ENCODE data around the gene CRYBB2.

Gene CRYBB2

DNA sequence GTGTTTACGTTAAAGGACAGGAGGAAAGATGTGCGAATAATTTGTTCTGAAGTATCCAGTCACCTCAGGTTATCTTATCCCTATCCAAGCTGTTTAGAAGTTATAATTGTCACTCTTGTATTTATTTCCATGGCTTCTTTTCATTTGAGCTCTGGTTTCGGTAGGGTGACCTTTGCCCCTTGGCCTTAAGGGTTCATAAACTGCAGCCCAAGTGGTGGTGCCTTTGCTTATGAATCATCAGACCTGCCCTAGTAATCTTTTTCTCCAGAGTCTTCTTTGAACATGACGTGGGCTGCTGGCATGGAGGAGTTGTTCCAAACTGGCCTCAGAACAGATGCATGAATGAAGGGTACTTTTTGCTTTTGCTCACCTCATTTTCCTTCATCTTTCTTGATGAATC, 26.3 kb upstream of the CRYBB2 start:
- H3K36me3 Mint-ChIP-seq (ENCODE audit: low read depth), result peaks cover 63% of the 10 kb centered on the region
- H3K9me3 Mint-ChIP-seq, result peaks cover 3% of the 10 kb centered on the region

DNA sequence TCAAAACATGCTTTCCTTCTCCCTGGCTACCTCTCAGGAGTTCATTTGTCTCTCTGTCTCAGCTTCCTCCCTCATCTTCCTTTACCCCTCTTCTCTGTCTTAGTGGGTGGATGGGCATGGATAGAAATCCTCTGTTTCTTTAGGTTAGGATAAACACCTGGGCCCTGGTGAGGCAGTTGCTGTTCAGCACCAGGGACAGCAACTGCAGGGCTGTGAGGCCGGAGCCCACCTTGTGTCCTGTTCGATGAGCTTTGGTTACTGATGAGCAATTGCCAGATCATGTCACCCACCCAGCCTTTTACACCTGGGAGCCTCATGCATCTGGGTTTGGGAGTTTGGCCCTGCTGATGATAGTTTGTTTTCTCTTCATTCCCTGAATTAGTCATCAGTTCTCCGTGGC, 25.9 kb upstream of the CRYBB2 start:
- peak; percentile 64 for DNase-seq
- no peak for TF ChIP-seq CTCF (IDR thresholded peaks at IDR 0.05)
- no peak overlapping the region for H3K4me3 Mint-ChIP-seq
- peaks cover 20% of the 10 kb centered on the region for H3K4me1 Mint-ChIP-seq
- H3K27me3 Mint-ChIP-seq (ENCODE audit: low read depth, poor library complexity), result no peaks in the 10 kb centered on the region
- H3K36me3 Mint-ChIP-seq (ENCODE audit: low read depth), result peaks cover 59% of the 10 kb centered on the region
- H3K27ac Mint-ChIP-seq, result no peak overlapping the region
- H3K9me3 Mint-ChIP-seq, result peaks cover 3% of the 10 kb centered on the region

More for the DNA sequence above, 26.3 kb upstream of the CRYBB2 start:
- H3K27ac Mint-ChIP-seq, result no peak overlapping the region
- no peak for DNase-seq
- H3K4me3 Mint-ChIP-seq, result no peak overlapping the region
- no peak for TF ChIP-seq CTCF (IDR thresholded peaks at IDR 0.05)
- H3K4me1 Mint-ChIP-seq, result peaks cover 20% of the 10 kb centered on the region
- H3K27me3 Mint-ChIP-seq (ENCODE audit: low read depth, poor library complexity), result no peaks in the 10 kb centered on the region

GRCh38 chr22:25196326-25196725, 23.1 kb upstream of the CRYBB2 start:
- H3K9me3 Mint-ChIP-seq, result no peaks in the 10 kb centered on the region
- H3K4me1 Mint-ChIP-seq, result peaks cover 36% of the 10 kb centered on the region
- H3K4me3 Mint-ChIP-seq, result no peak overlapping the region
- TF ChIP-seq CTCF (IDR thresholded peaks at IDR 0.05), result no peak
- H3K27me3 Mint-ChIP-seq (ENCODE audit: low read depth, poor library complexity), result no peaks in the 10 kb centered on the region
- no peak overlapping the region for H3K27ac Mint-ChIP-seq
- DNase-seq, result no peak
- H3K36me3 Mint-ChIP-seq (ENCODE audit: low read depth), result peaks cover 37% of the 10 kb centered on the region

DNA sequence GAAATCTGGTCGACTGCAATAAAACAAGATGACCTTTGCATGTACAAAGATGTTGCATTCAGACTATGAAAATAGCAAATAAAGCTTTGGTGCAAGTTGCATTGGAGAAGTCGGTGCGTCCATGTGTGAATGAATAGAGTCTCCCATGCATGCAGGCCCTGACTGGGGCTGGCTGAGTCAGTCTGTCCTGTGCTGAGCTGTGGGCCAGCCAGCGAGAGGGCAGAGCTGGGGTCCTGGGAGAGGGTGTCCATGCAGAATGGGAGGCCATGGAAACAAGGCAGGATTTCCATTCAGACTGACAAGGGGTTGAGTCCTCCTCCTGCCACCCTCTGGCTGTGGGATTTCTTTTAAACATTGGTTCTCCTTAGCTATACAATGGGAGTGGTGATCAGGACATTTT, 22.1 kb upstream of the CRYBB2 start:
- TF ChIP-seq CTCF (IDR thresholded peaks at IDR 0.05), result no peak
- peaks cover 29% of the 10 kb centered on the region for H3K36me3 Mint-ChIP-seq (ENCODE audit: low read depth)
- H3K4me1 Mint-ChIP-seq, result peaks cover 40% of the 10 kb centered on the region
- H3K27me3 Mint-ChIP-seq (ENCODE audit: low read depth, poor library complexity), result no peaks in the 10 kb centered on the region
- no peak overlapping the region for H3K4me3 Mint-ChIP-seq
- DNase-seq, result no peak
- H3K9me3 Mint-ChIP-seq, result no peaks in the 10 kb centered on the region
- H3K27ac Mint-ChIP-seq, result no peak overlapping the region

DNA sequence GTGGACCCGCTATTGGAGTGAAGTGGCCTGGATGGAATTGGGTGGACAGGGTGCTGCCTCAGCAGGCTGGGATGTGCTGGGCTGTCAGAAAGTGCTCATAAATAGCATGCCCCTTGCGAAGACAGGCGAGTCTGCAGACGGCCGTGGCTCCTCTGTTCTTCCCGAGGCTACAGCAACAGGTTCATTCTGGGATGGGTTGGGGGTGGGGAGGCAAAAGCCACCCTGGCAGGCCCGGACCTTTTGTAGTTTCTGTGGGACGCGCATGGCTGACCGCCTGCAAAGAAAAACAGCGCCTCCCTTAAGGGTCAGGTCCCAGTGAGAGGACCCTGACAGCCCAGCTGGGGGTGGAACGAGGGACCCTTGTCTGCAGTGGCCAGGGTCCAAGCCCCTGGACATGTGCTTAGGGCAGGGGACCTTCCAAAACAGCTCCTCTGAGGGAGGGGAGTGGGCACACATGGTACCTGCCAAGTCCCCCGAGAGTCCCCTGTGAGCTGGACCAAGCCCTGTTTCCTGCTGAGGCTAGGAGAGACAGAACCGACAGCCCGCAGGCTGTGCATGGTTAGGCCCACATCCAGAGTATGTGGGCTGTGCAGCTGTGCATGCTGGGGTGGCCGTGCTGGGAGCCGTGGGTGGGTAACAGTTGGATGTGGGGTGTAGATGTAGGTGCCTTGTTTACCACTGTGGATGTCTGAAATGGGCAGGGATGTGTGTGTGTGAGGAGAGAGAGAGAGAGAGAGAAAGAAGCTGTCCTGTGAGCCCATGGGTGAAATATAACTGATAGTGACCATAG, 19.5 kb upstream of the CRYBB2 start, which contains the start of gene CRYBB3:
Gene CRYBB3, plus strand, starts transcription at position 128 of the 790 bp plus-strand sequence. CDS start 1,539 bp downstream, outside the sequence.
- H3K4me1 Mint-ChIP-seq, result peaks cover 30% of the 10 kb centered on the region
- no peak within 1 kb of the TSS for H3K27ac Mint-ChIP-seq
- no peaks in the 10 kb centered on the region for H3K27me3 Mint-ChIP-seq (ENCODE audit: low read depth, poor library complexity)
- peaks cover 10% of the 10 kb centered on the region for H3K36me3 Mint-ChIP-seq (ENCODE audit: low read depth)
- H3K4me3 Mint-ChIP-seq, result peak within 1 kb of the TSS; percentile 2
- H3K9me3 Mint-ChIP-seq, result no peaks in the 10 kb centered on the region
- TF ChIP-seq CTCF (IDR thresholded peaks at IDR 0.05), result no peak
- DNase-seq, result peak; percentile 54

DNA sequence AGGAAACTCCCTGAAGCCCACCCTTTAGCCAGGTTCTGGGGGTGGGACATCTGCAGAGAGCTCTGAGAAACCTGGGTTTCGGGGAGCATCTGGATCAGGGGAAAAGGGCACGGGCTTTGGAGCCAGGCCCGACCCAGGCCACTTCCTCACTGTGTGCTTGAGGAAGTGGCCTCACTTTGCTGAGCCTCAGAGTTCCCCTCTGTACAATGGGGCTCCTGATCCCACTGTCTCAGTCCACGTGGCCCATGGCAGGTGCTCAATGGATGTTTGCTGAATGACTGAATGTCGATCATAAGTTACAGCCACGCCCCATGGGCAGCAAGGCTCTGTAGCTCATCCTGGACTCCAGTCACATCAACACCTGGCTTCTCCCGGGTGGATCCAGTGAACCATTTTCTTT, 18.5 kb upstream of the CRYBB2 start:
- TF ChIP-seq CTCF (IDR thresholded peaks at IDR 0.05), result no peak
- H3K27me3 Mint-ChIP-seq (ENCODE audit: low read depth, poor library complexity), result no peaks in the 10 kb centered on the region

More for the DNA sequence above, 18.5 kb upstream of the CRYBB2 start:
- DNase-seq, result no peak
- H3K9me3 Mint-ChIP-seq, result no peaks in the 10 kb centered on the region
- peaks cover 30% of the 10 kb centered on the region for H3K4me1 Mint-ChIP-seq
- H3K4me3 Mint-ChIP-seq, result no peak overlapping the region
- H3K27ac Mint-ChIP-seq, result no peak overlapping the region
- H3K36me3 Mint-ChIP-seq (ENCODE audit: low read depth), result peaks cover 6% of the 10 kb centered on the region

Measured in nephron progenitor cell (in vitro differentiated cells).